NOMO-1 treated with DMSO at 0.1 percent for 48 hours (cell line): ENCODE results near the gene KIF2C.
A peak's percentile ranks its signal among the peaks of the same experiment; 100 is the strongest.
"Not testable (repeated sequence)": the region's sequence is repeated elsewhere in the genome, so short reads cannot be mapped to it uniquely, and the experiment has no call there.

Experiments
- DNase-seq: peaks from one replicate; lab custom pipeline; 2025; ENCODE audit not compliant: unreplicated experiment; lab: John Stamatoyannopoulos, UW

The KIF2C gene

DNA sequence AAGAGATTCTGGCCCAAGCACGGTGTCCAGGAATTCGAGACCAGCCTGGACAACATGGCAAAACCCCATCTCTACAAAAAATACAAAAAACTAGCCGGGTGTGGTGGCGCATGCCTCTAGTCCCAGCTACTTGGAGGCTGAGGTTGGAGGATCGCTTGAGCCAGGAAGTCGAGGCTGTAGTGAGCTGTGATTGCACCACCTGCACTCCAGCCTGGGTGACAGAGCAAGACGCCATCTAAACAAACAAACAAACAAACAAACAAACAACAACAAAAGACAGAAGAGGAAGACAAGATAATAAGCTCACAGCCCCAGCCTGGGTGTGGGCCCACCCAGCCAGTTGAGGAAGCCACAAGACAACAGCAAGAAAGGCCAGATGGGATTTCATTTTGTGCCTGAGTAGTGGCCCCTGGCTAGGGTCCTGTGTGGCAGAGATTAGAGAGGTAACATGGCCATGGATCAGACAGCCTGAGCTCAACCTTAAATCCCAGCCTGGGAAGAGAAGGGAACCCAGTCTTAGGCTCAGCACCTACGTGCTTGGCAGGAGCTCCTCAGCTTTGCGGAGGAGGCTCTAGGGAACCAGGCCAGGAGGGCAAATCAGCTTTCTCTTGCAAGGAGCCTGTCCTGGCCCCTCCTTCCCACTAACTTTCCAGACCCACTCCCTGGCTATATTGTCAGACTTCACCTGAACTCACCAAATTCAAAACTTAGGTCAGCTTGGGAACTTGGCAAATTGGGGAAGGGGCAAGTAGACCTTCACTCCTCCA lies 53.3 kb downstream of the KIF2C start:
- DNase-seq, result no peak

DNA sequence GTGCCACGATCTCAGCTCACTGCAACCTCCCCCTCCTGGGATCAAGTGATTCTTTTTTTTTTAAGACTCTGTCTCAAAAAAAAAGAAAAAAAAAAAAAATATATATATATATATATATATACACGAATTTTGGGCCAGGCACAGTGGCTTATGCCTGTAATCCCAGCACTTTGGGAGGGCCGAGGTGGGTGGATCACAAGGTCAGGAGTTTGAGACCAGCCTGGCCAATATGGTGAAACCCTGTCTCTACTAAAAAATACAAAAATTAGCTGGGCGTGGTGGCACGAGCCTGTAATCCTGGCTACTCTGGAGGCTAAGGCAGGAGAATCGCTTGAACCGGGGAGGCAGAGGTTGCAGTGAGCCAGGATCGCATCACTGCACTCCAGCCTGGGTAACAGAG lies 58.2 kb downstream of the KIF2C start:
- DNase-seq, result not testable (repeated sequence)

DNA sequence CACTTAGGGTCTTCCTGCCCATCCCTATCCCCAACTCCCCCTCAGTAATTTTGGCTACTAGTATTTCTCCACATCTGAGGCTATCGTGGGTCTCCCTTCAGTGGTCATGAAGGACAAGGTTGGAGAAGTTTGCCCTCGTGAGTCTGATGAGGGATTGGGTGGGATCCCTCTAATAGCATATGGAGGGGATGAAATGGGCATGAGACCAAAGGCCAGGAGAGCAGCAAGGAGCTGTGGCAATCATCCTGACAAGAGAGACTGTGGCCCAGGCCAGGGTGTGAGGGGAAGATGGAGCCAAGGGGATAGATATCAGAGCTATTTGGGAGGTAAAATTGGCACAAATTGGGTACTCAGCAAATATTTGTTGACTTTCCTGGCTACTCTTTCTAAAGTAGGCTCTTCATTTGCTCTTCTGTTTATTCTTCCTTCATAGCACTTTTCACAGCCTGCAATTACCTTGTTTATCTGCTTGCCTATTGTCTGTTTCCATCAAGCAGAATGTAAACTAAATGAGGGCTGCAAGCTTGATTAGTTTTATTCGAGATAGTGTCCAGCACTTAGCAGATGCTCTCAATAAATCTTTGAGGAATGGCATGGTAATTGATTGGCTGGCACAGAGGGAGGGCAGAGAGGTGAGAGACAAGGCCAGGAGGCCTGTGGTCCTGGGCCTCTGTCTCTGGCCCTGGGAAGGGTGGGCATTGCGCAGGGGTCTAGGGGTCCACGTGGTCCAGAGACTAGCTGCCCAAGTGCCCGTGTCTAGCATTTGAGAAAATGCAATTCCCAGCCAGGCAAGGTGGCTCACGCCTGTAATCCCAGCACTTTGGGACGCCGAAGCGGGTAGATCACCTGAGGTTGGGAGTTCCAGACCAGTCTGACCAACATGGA lies 59.1 kb downstream of the KIF2C start:
- DNase-seq, result no peak

DNA sequence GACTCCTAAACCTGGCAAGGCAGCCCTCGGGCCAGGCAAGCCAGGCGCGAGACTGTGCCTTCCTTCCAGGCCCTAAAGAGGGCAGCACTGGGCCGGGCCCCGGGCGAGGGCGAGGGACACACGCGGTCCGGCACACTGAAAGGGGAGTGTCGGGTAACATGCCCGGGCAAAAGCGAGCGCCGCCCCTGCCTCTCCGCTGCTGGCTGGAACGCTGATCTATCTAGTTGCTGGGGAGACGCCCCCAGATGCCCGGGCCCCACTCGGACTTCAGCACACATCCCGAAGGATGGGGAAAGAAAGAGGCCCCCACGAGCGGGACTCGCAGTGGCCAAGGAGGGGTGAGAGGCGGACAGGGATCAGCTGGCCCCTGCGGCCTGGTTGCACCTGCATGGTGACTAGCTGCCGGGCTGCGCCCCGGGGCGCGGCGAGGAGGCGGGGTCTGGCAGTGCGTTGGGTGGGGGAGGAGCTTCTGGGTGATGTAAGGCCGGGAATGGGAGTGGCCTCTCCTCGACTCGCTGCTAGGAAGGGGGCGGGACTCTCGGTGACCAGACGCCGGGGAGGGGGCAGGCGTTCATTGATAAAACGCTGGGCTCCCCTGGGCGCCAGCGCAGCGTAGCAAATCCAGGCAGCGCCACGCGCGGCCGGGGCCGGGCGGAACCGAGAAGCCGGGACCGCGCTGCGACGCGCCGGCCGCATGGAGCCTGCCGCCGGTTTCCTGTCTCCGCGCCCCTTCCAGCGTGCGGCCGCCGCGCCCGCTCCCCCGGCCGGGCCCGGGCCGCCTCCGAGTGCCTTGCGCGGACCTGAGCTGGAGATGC lies 60.3 kb downstream of the KIF2C start, which contains the start of gene PLK3:
Gene PLK3, plus strand, starts transcription at position 608 of the 815 bp plus-strand sequence. Its CDS starts 87 bp downstream, at position 695.
- DNase-seq, result peak; percentile 97

DNA sequence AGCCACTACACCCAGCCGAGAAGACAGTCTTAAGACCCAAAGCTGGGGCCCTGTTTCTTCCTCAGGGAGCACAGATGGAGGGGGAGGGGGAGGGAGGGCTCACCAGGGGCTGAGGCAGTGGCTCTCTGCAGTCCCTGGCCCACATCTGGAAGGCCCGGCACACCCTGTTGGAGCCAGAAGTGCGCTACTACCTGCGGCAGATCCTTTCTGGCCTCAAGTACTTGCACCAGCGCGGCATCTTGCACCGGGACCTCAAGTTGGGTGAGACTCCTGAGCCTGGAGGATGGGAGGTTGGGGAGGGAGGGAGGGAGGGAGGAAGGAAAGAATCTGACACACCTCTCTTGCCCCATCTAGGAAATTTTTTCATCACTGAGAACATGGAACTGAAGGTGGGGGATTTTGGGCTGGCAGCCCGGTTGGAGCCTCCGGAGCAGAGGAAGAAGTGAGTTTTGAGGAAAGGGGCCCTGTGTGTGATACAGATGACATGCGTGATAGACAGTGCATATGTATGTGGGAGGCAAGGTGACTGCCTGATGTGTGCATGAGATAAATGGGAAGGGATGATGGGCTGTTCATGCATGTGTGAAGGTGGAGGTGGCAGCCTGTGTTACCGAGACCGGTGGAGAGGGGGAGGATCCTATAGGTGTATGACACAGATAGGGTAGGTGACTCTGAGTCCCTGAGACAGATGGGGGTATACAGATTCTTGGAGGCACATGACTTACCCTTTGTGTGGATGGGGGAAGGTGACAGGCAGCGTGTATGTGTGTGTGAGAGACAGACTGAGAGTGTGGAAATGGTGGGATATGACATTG lies 62.1 kb downstream of the KIF2C start:
- no peak for DNase-seq

DNA sequence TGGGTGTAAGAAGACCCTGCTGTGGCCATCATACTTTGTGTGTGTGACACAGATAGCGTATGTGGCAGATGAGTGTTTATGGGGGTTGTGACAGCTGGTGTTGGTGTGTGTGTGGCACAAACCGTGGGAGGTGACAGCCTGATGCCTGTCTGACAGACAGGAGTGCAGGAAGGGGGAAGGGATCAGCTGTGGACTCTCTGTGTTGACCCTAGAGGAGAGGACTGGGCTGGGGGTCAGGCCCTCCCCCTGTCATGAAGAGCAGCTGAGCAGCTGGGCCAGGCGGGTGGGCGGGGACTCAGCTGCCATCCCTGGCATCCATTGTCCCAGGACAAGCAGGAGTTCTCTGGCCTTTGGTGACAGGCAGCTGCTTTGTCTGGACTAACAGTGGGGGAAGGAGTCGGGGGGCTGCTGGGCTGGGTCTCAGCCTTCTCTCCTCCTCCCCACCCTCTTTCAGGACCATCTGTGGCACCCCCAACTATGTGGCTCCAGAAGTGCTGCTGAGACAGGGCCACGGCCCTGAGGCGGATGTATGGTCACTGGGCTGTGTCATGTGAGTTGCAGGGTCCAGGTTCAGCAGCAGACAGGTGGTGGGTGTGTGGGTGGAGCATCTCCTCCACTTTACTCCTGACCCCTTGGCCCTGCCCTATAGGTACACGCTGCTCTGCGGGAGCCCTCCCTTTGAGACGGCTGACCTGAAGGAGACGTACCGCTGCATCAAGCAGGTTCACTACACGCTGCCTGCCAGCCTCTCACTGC lies 62.8 kb downstream of the KIF2C start:
- no peak for DNase-seq

DNA sequence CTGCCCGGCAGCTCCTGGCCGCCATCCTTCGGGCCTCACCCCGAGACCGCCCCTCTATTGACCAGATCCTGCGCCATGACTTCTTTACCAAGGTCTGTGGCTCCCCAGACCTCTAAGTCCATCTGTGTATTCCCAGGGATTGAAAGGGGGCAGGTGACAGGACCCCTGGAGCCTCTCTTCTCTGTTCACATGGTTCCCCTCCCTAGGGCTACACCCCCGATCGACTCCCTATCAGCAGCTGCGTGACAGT lies 63.4 kb downstream of the KIF2C start:
- DNase-seq, result no peak

DNA sequence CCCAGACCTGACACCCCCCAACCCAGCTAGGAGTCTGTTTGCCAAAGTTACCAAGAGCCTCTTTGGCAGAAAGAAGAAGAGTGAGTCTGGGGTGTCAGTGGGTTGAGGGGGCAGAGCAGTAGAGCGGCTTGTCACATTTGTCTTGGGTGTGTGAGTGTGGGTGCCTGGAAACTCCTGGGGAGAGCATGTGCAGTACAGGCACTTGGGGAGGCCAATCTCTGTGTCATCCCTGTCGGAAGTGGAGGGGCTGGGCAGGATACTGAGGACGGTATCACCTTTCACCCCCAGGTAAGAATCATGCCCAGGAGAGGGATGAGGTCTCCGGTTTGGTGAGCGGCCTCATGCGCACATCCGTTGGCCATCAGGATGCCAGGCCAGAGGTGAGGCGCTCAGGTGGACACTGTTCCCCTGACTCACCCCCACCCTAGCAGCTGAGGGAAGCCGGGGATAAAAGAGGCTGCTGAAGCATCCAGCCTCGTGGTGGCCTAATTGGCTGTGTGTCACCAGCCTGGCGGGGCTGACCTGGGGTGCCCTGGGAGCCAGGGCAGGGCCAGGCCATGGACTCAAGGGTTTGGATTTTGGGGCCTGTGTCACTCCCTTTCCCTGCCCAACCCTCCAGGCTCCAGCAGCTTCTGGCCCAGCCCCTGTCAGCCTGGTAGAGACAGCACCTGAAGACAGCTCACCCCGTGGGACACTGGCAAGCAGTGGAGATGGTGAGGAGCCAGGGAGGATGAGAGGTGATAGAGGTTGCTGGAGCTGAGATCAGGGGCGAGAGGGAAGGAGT lies 63.9 kb downstream of the KIF2C start:
- no peak for DNase-seq

DNA sequence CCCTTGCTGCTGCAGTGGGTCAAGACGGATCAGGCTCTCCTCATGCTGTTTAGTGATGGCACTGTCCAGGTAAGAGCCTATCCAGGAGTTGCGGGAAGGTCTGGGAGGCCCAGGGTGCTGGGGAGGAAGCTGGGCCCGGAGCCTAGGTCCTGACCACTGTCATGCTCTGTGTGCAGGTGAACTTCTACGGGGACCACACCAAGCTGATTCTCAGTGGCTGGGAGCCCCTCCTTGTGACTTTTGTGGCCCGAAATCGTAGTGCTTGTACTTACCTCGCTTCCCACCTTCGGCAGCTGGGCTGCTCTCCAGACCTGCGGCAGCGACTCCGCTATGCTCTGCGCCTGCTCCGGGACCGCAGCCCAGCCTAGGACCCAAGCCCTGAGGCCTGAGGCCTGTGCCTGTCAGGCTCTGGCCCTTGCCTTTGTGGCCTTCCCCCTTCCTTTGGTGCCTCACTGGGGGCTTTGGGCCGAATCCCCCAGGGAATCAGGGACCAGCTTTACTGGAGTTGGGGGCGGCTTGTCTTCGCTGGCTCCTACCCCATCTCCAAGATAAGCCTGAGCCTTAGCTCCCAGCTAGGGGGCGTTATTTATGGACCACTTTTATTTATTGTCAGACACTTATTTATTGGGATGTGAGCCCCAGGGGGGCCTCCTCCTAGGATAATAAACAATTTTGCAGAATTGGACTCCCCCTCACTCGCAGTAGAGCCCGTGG lies 65.8 kb downstream of the KIF2C start:
- DNase-seq, result no peak

DNA sequence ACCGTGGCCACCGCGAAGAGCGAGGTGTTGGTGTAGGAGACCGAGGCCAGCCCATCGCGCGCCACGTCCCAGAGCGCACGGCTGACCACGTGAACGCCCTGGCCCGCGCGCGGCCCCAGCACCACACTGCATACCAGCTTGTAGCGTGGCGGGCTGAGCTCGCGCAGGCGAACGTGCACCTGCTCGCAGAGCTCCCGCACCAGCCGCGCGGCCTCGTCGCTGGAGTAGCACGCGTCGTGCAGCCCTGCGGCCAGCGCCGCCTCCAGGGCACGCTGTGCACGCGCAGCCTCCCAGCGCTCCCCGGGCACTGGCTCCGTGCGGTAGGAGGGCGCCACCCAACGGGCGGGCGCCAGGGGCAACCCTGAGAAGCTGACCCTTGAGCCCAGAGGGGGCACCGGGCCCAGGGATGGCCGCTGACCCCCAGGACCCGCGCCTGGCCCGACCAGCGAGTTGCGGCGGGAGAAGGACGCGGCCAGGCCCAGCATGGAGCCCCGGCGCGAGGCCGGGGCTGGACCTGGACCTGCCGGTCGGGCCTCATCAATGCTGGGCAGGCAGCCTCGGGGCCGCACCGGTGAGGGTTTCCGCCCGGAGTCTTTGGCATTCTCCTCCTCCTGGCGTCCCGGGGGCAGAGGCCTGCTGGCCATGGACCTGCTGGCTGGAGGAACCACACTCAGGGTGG lies 66.5 kb downstream of the KIF2C start:
- DNase-seq, result no peak

DNA sequence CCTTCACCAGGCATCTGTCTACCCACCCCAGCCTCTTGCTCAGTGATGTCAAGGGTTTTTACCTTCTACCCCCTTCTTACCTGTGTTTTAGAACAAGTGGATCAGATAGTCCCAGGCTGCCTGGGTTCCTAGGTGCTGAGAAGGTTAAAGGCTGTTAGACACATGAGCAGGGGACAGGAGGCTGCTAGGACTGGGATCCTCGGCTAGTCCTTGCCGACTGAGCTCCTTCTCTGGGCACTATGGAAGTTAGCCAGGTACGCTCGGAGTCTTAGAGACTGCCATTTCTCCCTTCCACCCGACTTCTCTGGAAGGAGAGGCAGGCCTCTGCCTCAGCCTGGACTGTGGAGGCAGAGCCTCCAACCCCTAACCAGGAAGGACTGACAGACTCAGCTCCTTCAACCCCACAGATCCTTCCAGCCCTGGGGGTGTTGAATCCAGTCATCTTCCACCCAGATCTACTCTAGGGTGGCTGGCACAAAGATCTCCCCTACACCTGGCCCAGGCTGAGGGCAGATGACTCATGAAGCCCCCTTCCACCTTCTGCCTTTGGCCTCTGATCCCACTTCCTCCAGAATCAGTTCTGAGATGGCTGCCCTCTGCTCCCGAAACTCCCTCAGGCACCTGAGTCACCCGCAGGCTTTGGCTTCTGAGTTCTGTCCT lies 67.2 kb downstream of the KIF2C start, which contains the start of gene DYNLT4:
Gene DYNLT4, minus strand, starts transcription at position 648 of the 660 bp plus-strand sequence. CDS start 683 bp downstream, outside the sequence.
- no peak for DNase-seq

DNA sequence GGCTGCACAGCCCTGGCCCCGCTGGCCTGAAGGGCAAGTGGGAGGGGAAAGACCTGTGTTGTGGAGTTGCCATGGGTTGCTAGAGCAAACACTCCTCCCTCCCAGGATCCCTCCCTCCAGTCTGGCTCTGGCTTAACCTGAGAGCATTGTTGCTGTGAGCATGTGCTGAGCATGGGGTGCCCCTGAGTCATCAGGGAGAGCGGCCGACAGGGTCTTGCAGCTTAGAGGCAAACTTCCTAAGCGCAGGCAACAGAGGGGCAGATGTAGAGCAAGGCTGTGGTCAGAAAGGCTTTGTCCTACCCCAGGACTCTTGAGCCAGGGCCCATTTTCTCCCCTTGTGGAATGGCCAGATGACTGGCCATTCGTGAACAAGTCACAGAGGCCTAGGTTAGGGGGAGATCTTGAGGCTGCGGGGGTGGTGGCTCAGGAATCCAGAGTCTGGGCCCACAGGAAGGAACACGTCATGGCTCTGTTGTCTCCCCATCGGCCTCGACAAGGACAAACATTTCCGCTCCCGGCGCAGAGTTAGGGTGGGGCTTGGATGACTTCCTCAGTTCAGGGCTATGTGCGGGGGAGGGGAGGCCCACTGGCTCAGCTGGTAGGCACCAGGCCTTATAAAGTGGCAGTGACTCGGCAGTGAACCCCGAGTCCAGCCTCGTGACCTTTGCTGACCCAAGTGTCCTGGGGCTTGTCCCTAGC lies 67.9 kb downstream of the KIF2C start:
- peak; percentile 92 for DNase-seq

DNA sequence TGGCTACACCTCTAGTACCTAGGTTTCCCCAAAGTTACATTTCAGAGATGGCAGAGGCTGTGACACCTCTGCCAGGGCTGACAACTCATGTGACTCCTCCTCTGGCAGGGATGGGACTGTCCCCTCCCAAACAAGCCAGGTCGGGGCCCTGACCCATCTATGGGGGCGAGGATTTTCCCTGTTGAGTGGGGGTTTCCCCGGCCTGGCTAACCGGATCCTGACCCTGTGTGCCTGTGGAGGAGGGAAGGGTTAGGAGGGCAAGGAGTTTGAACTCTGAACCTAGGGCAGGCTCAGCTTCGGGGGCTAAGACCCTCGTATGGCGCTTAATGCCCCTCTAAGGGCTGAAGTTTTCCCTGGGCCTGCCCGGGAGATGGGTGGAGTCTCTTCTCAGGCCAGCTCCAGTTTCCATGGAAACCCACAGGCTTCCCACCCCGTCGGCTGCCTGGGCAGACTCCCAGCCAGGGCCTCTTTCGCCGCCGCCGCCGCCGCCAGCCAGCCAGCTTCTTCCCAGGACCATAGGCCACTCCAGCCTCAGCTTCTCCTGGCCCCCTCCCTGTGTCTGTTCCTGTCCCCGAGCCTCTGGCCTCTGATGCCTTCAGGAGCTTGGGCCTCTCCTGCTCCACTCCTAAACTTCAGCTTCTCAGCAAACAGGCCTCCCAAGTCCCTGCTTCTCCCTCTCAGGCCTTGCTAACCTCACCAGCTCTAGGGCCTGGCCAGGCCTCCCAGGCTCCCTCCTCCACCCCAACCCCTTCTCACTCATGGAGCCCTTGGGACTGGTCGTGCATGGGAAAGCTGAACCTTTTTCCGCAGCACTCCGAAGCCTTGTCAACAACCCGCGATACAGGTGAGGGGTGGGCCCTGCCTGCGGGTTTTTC lies 68.7 kb downstream of the KIF2C start, which contains the start of gene BTBD19:
Gene BTBD19, plus strand, starts transcription at position 461 of the 875 bp plus-strand sequence. Its CDS starts 298 bp downstream, at position 759.
- peak; percentile 17 for DNase-seq

DNA sequence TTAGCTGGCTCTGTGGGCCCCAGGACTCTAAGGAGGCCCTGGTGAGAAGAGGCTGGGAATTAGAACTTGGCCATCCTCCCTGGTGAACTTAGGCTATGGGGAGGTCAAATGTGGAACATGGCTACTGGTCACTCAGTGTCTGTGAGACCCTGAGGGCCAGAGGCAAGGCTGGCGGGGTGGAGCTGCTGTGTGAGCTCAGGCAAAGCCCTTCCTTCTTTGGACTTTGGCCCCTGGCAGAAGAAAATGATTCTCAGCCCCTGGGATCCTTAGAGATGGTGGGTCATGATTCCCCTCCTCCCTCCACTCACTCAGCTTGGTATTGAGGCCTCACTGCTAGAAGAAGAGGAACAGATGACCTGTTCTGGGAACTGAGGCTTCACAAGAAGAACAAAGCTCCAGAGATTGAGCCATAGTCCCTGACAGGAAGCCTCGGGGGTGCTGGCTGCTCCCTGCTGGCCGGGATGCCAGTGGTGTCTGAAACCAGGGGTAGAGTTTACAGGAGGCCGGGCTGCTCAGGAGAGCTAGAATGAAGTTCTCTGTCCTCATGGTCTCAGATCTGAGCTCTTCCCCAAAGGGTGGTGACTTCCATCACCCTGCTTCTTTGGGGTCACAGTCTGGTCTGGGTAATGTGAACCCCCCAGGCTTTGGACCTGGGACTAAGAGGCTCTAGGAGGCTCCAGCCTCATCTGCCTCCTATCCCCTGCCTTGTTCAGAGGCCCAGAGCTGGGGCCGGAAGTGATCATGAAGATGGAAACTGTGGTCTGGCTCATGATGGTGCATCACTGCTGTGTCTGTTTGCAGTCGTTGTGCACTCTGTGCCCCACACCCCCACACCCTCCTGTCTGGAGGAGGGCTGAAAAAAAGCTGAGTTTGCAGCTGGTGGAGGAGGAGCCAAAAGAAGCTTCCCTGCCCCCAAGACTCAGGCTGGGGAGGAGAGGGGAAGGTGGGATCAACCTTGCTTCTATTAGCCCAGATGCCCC lies 69.6 kb downstream of the KIF2C start:
- DNase-seq, result peak; percentile 70
